Mammary epithelial cell (primary cell): ENCODE results near the gene MYOM3.

ENCODE experiments used
- EZH2 ChIP-seq: IDR thresholded peaks from 2 replicates; pipeline ENCODE4 v1.6.1; 2012; ENCODE audit warnings: low read length, inconsistent platforms, borderline replicate concordance
- TF ChIP-seq, protein P1 (sequence below), 2 donors: IDR thresholded peaks in 1 of 2; conservative IDR thresholded peaks in 1 of 2; 2 replicates each; pipeline ENCODE4 v1.5.1; 2011 to 2012; ENCODE audit warnings: inconsistent platforms in 2 of 2, low read length in 2 of 2, mild to moderate bottlenecking in 2 of 2, control low read depth in 1 of 2, low read depth in 1 of 2; ENCODE audit not compliant: insufficient read depth in 1 of 2; ENCODE audit errors: extremely low read depth in 1 of 2

DNA sequence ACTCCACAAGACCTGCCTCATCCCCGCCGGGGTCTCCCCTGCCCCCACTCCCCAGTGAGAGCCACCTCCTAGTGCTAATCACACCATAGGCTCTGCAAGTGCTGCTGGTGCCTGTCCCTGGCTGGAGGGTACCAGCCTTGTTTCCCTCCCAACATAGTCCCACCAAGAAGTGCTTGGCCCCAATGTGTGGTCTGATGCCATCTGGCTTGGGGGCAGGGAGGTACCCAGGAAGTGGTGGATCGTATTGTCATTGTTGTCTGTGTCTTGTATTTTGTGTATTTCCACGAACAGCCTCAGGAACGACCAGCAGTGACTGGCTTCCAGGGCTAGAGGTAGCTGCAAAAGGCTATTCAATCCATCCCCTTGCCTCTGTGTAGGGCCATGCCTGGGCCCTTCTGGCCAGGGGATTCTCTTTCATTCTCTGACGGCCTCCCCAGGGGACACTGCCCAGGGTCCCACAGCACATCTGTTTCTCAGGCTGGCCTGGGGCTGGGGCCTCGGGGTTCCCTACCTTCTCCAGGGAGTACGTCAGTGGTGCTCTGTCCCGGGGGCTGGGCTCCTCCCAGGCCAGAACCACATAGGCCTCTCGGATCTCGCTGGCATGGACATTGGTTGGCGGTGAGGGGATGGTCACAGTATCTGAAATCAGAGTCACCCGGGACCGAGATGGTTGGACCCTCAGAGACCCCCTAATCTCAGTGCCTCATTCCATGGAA lies 22.8 kb downstream of the MYOM3 start:
- TF ChIP-seq, protein P1, sequence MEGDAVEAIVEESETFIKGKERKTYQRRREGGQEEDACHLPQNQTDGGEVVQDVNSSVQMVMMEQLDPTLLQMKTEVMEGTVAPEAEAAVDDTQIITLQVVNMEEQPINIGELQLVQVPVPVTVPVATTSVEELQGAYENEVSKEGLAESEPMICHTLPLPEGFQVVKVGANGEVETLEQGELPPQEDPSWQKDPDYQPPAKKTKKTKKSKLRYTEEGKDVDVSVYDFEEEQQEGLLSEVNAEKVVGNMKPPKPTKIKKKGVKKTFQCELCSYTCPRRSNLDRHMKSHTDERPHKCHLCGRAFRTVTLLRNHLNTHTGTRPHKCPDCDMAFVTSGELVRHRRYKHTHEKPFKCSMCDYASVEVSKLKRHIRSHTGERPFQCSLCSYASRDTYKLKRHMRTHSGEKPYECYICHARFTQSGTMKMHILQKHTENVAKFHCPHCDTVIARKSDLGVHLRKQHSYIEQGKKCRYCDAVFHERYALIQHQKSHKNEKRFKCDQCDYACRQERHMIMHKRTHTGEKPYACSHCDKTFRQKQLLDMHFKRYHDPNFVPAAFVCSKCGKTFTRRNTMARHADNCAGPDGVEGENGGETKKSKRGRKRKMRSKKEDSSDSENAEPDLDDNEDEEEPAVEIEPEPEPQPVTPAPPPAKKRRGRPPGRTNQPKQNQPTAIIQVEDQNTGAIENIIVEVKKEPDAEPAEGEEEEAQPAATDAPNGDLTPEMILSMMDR (conservative IDR thresholded peaks at IDR 0.05 in 1 of 2, IDR thresholded peaks at IDR 0.05 in 1 of 2; ENCODE audit: extremely low read depth in 1 of 2, insufficient read depth in 1 of 2, low read depth in 1 of 2, low read length in 2 of 2), result no peak
- TF ChIP-seq EZH2, result no peak
